ENCODE results near the gene TSHZ2. TPM values are rescaled to one million over a fixed set of nuclear protein-coding genes. Genes with fewer than 3 reads are reported as not detected.

Gene TSHZ2
- total and polyA plus RNA-seq, 11 donors: 1.8 to 12.1 (median 3.7) TPM

DNA sequence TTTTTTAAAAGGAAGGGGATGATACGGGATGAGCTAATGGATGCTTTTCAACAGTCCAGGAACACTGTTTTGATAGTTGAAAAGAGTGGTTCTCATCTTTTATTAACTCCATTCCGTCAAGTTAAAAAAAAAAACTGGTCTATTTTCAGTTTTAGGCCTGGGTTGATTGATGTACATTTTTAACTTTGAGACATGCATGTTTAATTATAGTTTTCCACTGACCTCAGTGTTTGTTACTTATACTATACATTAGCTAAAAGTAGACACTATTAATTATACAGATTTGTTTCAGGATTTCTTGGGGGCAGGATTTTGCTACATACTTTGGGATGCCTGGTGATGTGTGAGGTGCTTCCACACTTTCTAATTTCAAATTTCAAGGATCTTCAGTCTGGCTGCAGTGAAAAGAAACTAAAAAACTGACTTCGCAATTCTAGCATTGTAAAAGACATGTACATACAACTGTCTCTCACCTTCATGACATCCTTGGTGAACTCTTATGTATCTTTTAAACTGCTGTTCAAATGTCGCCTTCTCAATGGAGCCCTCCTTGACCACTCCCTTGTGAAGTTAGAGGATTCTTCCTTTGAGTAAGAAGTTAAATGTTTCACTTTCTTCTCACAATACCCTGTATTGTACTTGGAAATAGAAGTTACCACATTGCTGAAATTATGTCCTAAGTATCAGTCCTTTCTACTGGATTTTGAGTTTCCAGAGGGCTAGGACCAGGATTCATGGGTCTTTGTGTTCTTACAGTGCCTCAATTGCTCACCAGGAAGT, 101.7 kb downstream of the TSHZ2 start:
- Histone ChIP-seq H3K27me3 (no peaks in the 10 kb centered on the region), H3K4me1 (peaks cover 0 to 33% (median 7%) of the 10 kb centered on the region in 12 donors), H3K27ac (no peak overlapping the region), H3K36me3 (no peaks in the 10 kb centered on the region), H3K4me3 (no peak overlapping the region), H3K9me3 (no peaks in the 10 kb centered on the region)
- DNase-seq (no peak), ATAC-seq (no peak)
- intact Hi-C loops (cut with DNase I): no loop called here
- WGBS, 4 donors: 85 to 92% (median 89%) methylated on average over 4 of the region's 4 CpGs
- no peak for TF ChIP-seq POLR2A (IDR thresholded peaks at IDR 0.05)
- TF ChIP-seq, protein P1, sequence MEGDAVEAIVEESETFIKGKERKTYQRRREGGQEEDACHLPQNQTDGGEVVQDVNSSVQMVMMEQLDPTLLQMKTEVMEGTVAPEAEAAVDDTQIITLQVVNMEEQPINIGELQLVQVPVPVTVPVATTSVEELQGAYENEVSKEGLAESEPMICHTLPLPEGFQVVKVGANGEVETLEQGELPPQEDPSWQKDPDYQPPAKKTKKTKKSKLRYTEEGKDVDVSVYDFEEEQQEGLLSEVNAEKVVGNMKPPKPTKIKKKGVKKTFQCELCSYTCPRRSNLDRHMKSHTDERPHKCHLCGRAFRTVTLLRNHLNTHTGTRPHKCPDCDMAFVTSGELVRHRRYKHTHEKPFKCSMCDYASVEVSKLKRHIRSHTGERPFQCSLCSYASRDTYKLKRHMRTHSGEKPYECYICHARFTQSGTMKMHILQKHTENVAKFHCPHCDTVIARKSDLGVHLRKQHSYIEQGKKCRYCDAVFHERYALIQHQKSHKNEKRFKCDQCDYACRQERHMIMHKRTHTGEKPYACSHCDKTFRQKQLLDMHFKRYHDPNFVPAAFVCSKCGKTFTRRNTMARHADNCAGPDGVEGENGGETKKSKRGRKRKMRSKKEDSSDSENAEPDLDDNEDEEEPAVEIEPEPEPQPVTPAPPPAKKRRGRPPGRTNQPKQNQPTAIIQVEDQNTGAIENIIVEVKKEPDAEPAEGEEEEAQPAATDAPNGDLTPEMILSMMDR (IDR thresholded peaks at IDR 0.05): no peak

DNA sequence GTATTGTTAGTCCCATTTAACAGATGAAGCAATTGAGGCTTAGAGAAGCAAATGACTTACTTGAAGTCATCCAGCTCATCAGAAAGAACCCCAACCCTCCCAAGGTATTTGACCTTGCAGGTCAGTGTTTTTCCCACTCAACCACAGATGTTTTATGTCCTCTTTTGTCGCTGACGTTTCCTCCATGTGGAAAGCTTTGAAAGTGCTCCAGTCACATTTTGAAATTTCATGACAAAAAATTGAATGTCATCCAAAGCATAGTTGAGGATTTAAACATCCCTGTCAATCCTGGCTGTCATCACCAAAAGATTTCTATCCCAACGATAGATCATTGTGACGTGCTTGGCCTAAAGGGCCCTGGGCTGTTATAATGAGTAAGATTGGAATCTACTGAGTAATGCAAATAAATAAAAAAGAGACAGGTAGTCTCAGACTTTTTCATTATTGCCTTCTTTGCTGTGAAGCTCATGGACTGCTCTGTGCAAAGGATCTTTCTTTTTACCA, 102.7 kb downstream of the TSHZ2 start:
- intact Hi-C loops (cut with DNase I): no loop called here
- H3K36me3 ChIP-seq: no peaks in the 10 kb centered on the region
- TF ChIP-seq, protein P1 (IDR thresholded peaks at IDR 0.05): no peak
- TF ChIP-seq POLR2A (IDR thresholded peaks at IDR 0.05): no peak
- no peaks in the 10 kb centered on the region for H3K27me3 ChIP-seq
- H3K4me1 ChIP-seq: peaks cover 0 to 42% (median 12%) of the 10 kb centered on the region in 12 donors
- DNase-seq (no peak), ATAC-seq (no peak)
- WGBS, 4 donors: 61 to 73% (median 67%) methylated on average over 4 of the region's 4 CpGs
- H3K9me3 ChIP-seq: no peaks in the 10 kb centered on the region
- no peak overlapping the region for H3K27ac ChIP-seq
- no peak overlapping the region for H3K4me3 ChIP-seq

DNA sequence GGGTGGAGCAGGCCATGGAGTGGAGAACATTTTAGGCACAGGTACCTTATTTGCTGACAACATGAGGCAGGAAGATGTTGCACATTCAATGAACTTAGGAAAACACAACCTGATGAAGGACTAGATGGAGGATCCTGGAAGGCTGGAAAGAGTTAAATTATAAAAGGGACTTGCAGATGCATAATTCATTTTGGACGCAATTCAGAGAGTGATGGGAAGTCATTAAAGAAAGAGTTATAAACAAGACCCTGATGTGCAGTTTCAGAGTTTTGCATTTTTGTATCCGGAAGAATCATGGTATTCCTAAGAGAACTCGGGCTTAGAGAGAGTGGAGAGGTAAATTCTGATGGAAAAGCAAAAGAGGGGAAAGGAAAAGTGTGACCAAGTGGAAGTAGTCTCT, 104.5 kb downstream of the TSHZ2 start:
- Histone ChIP-seq H3K4me1 (peaks cover 0 to 44% (median 15%) of the 10 kb centered on the region in 12 donors), H3K9me3 (no peaks in the 10 kb centered on the region), H3K27me3 (no peaks in the 10 kb centered on the region), H3K36me3 (no peaks in the 10 kb centered on the region), H3K4me3 (no peak overlapping the region), H3K27ac (peak overlapping the region in 1 of 12 donors; percentile 10)
- no peak for DNase-seq
- intact Hi-C loops (cut with DNase I): no loop called here
- no peak for ATAC-seq
- no peak for TF ChIP-seq POLR2A (IDR thresholded peaks at IDR 0.05)
- TF ChIP-seq, protein P1 (IDR thresholded peaks at IDR 0.05): no peak
- WGBS, 4 donors: 56 to 61% (median 57%) methylated on average over 3 of the region's 3 CpGs

DNA sequence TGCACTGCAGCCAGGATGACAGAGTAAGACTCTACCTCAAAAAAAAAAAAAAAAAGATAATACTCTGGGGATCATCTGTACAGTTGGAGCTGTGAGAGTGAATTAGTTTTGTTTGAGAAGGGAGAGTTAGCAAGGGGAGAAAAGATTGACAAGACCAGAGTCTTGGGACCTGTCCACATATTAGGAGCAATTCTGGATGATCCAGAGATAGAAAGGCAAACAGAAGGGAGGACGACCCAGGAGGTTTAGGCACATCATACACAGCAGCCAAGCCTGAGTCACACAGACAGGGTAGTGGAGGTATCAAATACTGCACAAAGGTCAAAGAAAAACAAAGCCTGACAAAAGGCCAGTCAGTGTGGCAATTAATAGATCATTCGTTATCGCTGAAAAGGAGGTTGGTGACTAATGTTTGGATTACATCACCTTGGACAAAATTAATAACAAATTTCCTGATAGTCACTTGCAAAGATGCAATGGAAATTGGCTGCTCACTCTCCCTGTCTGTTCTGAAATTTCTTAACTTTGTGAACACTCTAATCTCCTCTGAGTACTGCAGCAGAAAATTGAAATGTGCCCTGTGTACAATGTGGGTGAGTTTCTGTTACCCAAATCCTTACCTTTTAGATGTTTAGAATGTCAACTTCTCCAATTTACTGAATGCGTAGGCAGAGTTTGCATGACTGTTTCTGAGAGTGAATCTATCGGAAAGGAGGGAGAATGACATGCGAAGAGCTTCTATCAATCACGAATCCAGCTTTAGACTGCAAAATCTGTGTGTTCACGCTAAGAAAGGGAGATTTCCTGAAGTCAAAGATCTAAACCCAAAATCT, 105.4 kb downstream of the TSHZ2 start:
- Histone ChIP-seq H3K27ac (peak overlapping the region in 5 of 12 donors; percentile 7 to 51 (median 25)), H3K27me3 (no peaks in the 10 kb centered on the region), H3K9me3 (no peaks in the 10 kb centered on the region), H3K4me3 (no peak overlapping the region), H3K36me3 (no peaks in the 10 kb centered on the region), H3K4me1 (peaks cover 0 to 44% (median 15%) of the 10 kb centered on the region in 12 donors)
- TF ChIP-seq, protein P1 (IDR thresholded peaks at IDR 0.05): no peak
- TF ChIP-seq POLR2A (IDR thresholded peaks at IDR 0.05): no peak
- 58 to 65% (median 60%) methylated on average over 8 of the region's 8 CpGs for WGBS, 4 donors
- ATAC-seq (peak in 3 of 4 donors; percentile 76 to 92 (median 87)), DNase-seq (peak in 2 of 5 donors; percentile 33 to 46)
- intact Hi-C loops (cut with DNase I): no loop called here

Measured in heart left ventricle (tissue), 16 donors.